SK-N-SH treated with all-trans-retinoic acid at 6 μM for 48 hours (cell line): ENCODE results near the gene CHI3L1.

ENCODE experiments used
- ESRRG ChIP-seq: fragments of 250-450 bp; sonication (Bioruptor Pico); IDR thresholded peaks from 2 replicates; pipeline ENCODE4 v1.6.1; 2021; ENCODE audit warnings: mild to moderate bottlenecking
- OSR1 ChIP-seq: fragments of 250-450 bp; sonication (Bioruptor Pico); IDR thresholded peaks from 2 replicates; pipeline ENCODE4 v1.8.0; 2022; ENCODE audit warnings: moderate library complexity, mild to moderate bottlenecking, inconsistent platforms
- PATZ1 ChIP-seq: fragments of 250-450 bp; sonication (Bioruptor Pico); IDR thresholded peaks from 2 replicates; pipeline ENCODE4 v1.8.0; 2020; ENCODE audit warnings: mild to moderate bottlenecking, moderate library complexity, borderline replicate concordance
- RARB ChIP-seq: fragments of 250-450 bp; sonication (Bioruptor Pico); IDR thresholded peaks from 2 replicates; pipeline ENCODE4 v1.8.0; 2021; ENCODE audit warnings: mild to moderate bottlenecking, moderate library complexity
- ZFP30 ChIP-seq: fragments of 450-650 bp; formaldehyde crosslinking; IDR thresholded peaks from 2 replicates; pipeline ENCODE4 v1.5.0; 2022; ENCODE audit warnings: mild to moderate bottlenecking, moderate library complexity
- TF ChIP-seq, protein P1 (sequence below): fragments of 250-450 bp; sonication (Bioruptor Pico); IDR thresholded peaks from 2 replicates; pipeline ENCODE4 v1.5.1; 2021; ENCODE audit warnings: mild to moderate bottlenecking, moderate library complexity

DNA sequence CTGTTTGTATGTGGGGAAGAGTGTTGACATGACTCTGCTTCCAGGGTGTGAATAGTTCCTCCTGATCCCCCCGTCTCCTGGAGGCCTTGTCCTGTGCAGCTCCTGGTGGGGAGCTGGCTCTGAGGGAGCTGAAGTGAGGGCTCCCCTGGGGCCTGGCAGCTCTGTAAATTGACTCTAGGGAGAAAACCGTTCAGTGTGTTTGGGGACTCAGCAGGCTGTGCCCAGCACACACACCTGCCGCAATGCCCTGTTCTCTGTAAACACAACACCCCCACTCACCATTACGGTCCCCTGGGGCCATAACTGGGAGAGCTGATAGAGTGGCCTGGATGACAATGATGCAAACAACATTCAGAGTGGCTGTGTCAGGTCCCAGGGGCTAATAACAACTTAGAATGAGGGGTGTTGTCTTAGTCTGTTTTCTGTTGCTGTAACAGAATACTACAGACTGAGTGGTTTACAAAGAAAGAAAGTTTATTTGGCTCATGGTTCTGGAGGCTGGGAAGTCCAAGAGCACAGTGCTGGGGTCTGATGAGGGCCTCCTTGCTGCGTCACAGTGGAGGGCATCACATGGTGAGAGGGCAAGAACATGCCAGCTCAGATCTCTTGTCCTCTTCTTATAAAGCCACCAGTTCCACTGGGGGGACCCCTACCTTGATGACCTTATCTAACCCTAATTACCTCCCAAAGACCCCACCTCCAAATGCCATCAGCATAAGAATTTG lies 43.7 kb downstream of the CHI3L1 start:
- TF ChIP-seq PATZ1 (CRISPR knock-in tag): no peak
- no peak for TF ChIP-seq ESRRG (CRISPR knock-in tag)
- no peak for TF ChIP-seq RARB (CRISPR knock-in tag)
- TF ChIP-seq ZFP30: no peak
- TF ChIP-seq, protein P1, sequence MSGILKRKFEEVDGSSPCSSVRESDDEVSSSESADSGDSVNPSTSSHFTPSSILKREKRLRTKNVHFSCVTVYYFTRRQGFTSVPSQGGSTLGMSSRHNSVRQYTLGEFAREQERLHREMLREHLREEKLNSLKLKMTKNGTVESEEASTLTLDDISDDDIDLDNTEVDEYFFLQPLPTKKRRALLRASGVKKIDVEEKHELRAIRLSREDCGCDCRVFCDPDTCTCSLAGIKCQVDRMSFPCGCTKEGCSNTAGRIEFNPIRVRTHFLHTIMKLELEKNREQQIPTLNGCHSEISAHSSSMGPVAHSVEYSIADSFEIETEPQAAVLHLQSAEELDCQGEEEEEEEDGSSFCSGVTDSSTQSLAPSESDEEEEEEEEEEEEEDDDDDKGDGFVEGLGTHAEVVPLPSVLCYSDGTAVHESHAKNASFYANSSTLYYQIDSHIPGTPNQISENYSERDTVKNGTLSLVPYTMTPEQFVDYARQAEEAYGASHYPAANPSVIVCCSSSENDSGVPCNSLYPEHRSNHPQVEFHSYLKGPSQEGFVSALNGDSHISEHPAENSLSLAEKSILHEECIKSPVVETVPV (CRISPR knock-in tag): no peak
- no peak for TF ChIP-seq OSR1 (CRISPR knock-in tag)
